ENCODE results near the gene SGIP1. TPM values are rescaled to one million over a fixed set of nuclear protein-coding genes. Genes with fewer than 3 reads are reported as not detected.
"Not testable (repeated sequence)": the region's sequence is repeated elsewhere in the genome, so short reads cannot be mapped to it uniquely, and the experiment has no call there.

Gene SGIP1
- total and polyA plus RNA-seq, 2 donors, result 1.4 to 8.4 TPM

GRCh38 chr1:66695116-66695515 lies 161.2 kb downstream of the SGIP1 start:
- H3K4me3 ChIP-seq (ENCODE audit: low read depth, low read length), result no peak overlapping the region
- 54% methylated on average over 5 of the region's 5 CpGs for WGBS
- H3K4me1 ChIP-seq (ENCODE audit: insufficient read depth), result no peaks in the 10 kb centered on the region

GRCh38 chr1:66696771-66697170 lies 162.8 kb downstream of the SGIP1 start:
- Histone ChIP-seq H3K27ac (ENCODE audit: low read depth) (no peak overlapping the region), H3K36me3 (ENCODE audit: insufficient read depth) (no peaks in the 10 kb centered on the region), H3K4me3 (ENCODE audit: low read depth, low read length) (no peak overlapping the region), H3K4me1 (ENCODE audit: insufficient read depth) (no peaks in the 10 kb centered on the region)
- DNase-seq (ENCODE audit: extremely low spot score), result no peak

More at GRCh38 chr1:66695116-66695515, 161.2 kb downstream of the SGIP1 start:
- DNase-seq (ENCODE audit: extremely low spot score), result no peak
- Histone ChIP-seq H3K36me3 (ENCODE audit: insufficient read depth) (no peaks in the 10 kb centered on the region), H3K27ac (ENCODE audit: low read depth) (no peak overlapping the region)

GRCh38 chr1:66699213-66699612 lies 165.3 kb downstream of the SGIP1 start:
- Histone ChIP-seq H3K4me1 (ENCODE audit: insufficient read depth) (no peaks in the 10 kb centered on the region), H3K36me3 (ENCODE audit: insufficient read depth) (no peaks in the 10 kb centered on the region), H3K27ac (ENCODE audit: low read depth) (no peak overlapping the region), H3K4me3 (ENCODE audit: low read depth, low read length) (no peak overlapping the region)
- DNase-seq (ENCODE audit: extremely low spot score), result no peak
- 78% methylated on average over 5 of the region's 5 CpGs for WGBS

- 72% methylated on average over 4 of the region's 4 CpGs for WGBS
- Histone ChIP-seq H3K4me3 (ENCODE audit: low read depth, low read length) (no peak overlapping the region), H3K27ac (ENCODE audit: low read depth) (no peak overlapping the region), H3K36me3 (ENCODE audit: insufficient read depth) (no peaks in the 10 kb centered on the region), H3K4me1 (ENCODE audit: insufficient read depth) (no peaks in the 10 kb centered on the region)
- DNase-seq (ENCODE audit: extremely low spot score), result no peak
Measured at GRCh38 chr1:66704177-66704875, 170.4 kb downstream of the SGIP1 start.

GRCh38 chr1:66705110-66705509 lies 171.2 kb downstream of the SGIP1 start:
- WGBS, result 76% methylated on average over 5 of the region's 5 CpGs
- no peaks in the 10 kb centered on the region for H3K36me3 ChIP-seq (ENCODE audit: insufficient read depth)
- H3K27ac ChIP-seq (ENCODE audit: low read depth), result no peak overlapping the region
- no peak for DNase-seq (ENCODE audit: extremely low spot score)
- H3K4me3 ChIP-seq (ENCODE audit: low read depth, low read length), result no peak overlapping the region
- no peaks in the 10 kb centered on the region for H3K4me1 ChIP-seq (ENCODE audit: insufficient read depth)

GRCh38 chr1:66711420-66711819 lies 177.5 kb downstream of the SGIP1 start:
- no peak for DNase-seq (ENCODE audit: extremely low spot score)
- Histone ChIP-seq H3K27ac (ENCODE audit: low read depth) (no peak overlapping the region), H3K4me1 (ENCODE audit: insufficient read depth) (no peaks in the 10 kb centered on the region), H3K4me3 (ENCODE audit: low read depth, low read length) (no peak overlapping the region), H3K36me3 (ENCODE audit: insufficient read depth) (no peaks in the 10 kb centered on the region)
- WGBS, result 19% methylated on average over 2 of the region's 2 CpGs

GRCh38 chr1:66712839-66713238 lies 178.9 kb downstream of the SGIP1 start:
- H3K36me3 ChIP-seq (ENCODE audit: insufficient read depth), result no peaks in the 10 kb centered on the region
- H3K27ac ChIP-seq (ENCODE audit: low read depth), result no peak overlapping the region
- no peak for DNase-seq (ENCODE audit: extremely low spot score)
- WGBS, result 64% methylated on average over 2 of the region's 2 CpGs
- H3K4me1 ChIP-seq (ENCODE audit: insufficient read depth), result no peaks in the 10 kb centered on the region
- H3K4me3 ChIP-seq (ENCODE audit: low read depth, low read length), result no peak overlapping the region

- H3K27ac ChIP-seq (ENCODE audit: low read depth), result no peak overlapping the region
- no peaks in the 10 kb centered on the region for H3K36me3 ChIP-seq (ENCODE audit: insufficient read depth)
- H3K4me1 ChIP-seq (ENCODE audit: insufficient read depth), result no peaks in the 10 kb centered on the region
- no peak overlapping the region for H3K4me3 ChIP-seq (ENCODE audit: low read depth, low read length)
- DNase-seq (ENCODE audit: extremely low spot score), result no peak
Measured at GRCh38 chr1:66723985-66724384, 190.0 kb downstream of the SGIP1 start.

GRCh38 chr1:66725885-66726665 lies 192.1 kb downstream of the SGIP1 start:
- Histone ChIP-seq H3K27ac (ENCODE audit: low read depth) (no peak overlapping the region), H3K4me1 (ENCODE audit: insufficient read depth) (no peaks in the 10 kb centered on the region), H3K36me3 (ENCODE audit: insufficient read depth) (no peaks in the 10 kb centered on the region), H3K4me3 (ENCODE audit: low read depth, low read length) (no peak overlapping the region)
- DNase-seq (ENCODE audit: extremely low spot score), result no peak
- WGBS, result 29% methylated on average over 9 of the region's 9 CpGs

- Histone ChIP-seq H3K4me1 (ENCODE audit: insufficient read depth) (no peaks in the 10 kb centered on the region), H3K36me3 (ENCODE audit: insufficient read depth) (no peaks in the 10 kb centered on the region), H3K27ac (ENCODE audit: low read depth) (no peak overlapping the region), H3K4me3 (ENCODE audit: low read depth, low read length) (no peak overlapping the region)
- 64% methylated on average over 2 of the region's 2 CpGs for WGBS
- no peak for DNase-seq (ENCODE audit: extremely low spot score)
Measured at GRCh38 chr1:66728021-66728420, 194.1 kb downstream of the SGIP1 start.

- not testable (repeated sequence) for H3K4me3 ChIP-seq (ENCODE audit: low read depth, low read length); DNase-seq (ENCODE audit: extremely low spot score); H3K36me3 ChIP-seq (ENCODE audit: insufficient read depth); H3K27ac ChIP-seq (ENCODE audit: low read depth); H3K4me1 ChIP-seq (ENCODE audit: insufficient read depth)
Measured at GRCh38 chr1:66728716-66729115, 194.8 kb downstream of the SGIP1 start.

- Histone ChIP-seq H3K36me3 (ENCODE audit: insufficient read depth) (no peaks in the 10 kb centered on the region), H3K27ac (ENCODE audit: low read depth) (no peak overlapping the region), H3K4me1 (ENCODE audit: insufficient read depth) (no peaks in the 10 kb centered on the region), H3K4me3 (ENCODE audit: low read depth, low read length) (no peak overlapping the region)
- no peak for DNase-seq (ENCODE audit: extremely low spot score)
- WGBS, result 41% methylated on average over 6 of the region's 6 CpGs
Measured at GRCh38 chr1:66729119-66729518, 195.2 kb downstream of the SGIP1 start.

GRCh38 chr1:66729523-66729922 lies 195.6 kb downstream of the SGIP1 start:
- DNase-seq (ENCODE audit: extremely low spot score), result no peak
- Histone ChIP-seq H3K27ac (ENCODE audit: low read depth) (no peak overlapping the region), H3K36me3 (ENCODE audit: insufficient read depth) (no peaks in the 10 kb centered on the region), H3K4me3 (ENCODE audit: low read depth, low read length) (no peak overlapping the region), H3K4me1 (ENCODE audit: insufficient read depth) (no peaks in the 10 kb centered on the region)
- 78% methylated on average over 3 of the region's 3 CpGs for WGBS

GRCh38 chr1:66730462-66730861 lies 196.5 kb downstream of the SGIP1 start:
- H3K36me3 ChIP-seq (ENCODE audit: insufficient read depth), result no peaks in the 10 kb centered on the region
- DNase-seq (ENCODE audit: extremely low spot score), result no peak
- 77% methylated on average over 2 of the region's 2 CpGs for WGBS
- no peak overlapping the region for H3K4me3 ChIP-seq (ENCODE audit: low read depth, low read length)
- H3K4me1 ChIP-seq (ENCODE audit: insufficient read depth), result no peaks in the 10 kb centered on the region
- H3K27ac ChIP-seq (ENCODE audit: low read depth), result no peak overlapping the region

All from urinary bladder (tissue), 4 donors.